ENCODE measurements around the gene NID2.

The NID2 gene

DNA sequence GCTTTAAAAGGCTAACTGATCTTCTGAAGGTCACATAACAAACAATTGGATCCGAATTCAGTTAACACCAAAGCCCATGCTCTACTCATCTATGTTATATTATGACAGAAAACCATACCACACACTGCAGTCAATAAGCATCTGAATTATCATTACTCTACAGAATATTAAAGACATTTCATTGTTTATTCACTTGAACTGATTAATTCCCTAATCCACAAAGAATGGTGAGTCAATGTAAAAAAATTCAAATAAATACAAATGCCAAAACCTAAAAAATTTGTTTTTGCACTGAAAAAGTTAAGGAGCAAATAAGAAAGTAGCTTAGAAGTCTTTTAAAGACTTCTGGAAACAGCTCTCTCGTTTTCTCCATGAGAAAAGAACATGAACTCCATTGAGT, 13.7 kb downstream of the NID2 start:
- no peak for DNase-seq (ENCODE audit: low read depth)

DNA sequence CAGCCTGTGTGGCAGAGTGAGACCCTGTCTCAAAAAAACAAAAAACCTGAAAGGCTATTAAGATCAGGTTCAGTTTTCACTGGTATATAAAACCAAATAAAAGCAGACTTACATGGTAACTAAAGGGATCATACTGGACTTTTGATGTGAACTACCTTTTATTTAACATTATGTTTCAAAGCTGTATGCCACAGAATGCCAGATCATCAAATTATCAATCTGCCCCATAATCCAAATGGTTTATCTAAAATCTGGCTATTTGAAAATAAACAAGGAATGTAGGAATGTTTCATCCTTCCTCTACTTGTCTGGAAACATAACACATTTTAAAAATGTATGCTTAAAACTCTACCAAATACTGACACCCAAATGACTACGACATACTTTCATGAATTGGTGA, 14.2 kb downstream of the NID2 start:
- no peak for DNase-seq (ENCODE audit: low read depth)

DNA sequence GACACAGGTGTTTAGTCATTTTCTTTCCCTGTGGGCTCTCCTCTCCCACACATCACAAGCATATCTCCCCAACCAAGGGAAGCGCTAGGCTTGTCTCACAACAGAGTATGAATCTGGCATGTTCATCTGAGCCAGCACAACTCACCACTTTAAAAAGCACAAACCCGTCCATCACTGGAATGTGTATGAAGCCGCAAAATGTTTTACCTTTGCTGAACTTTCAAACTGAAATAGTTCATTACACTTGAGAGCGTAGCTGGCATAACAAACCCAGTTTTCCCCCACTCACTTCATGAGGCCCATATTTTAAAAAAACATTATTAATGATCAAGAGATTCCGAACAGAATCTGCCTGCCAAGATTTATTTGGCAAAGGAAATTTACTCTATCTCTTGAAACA, 15.8 kb downstream of the NID2 start:
- DNase-seq (ENCODE audit: low read depth): no peak

DNA sequence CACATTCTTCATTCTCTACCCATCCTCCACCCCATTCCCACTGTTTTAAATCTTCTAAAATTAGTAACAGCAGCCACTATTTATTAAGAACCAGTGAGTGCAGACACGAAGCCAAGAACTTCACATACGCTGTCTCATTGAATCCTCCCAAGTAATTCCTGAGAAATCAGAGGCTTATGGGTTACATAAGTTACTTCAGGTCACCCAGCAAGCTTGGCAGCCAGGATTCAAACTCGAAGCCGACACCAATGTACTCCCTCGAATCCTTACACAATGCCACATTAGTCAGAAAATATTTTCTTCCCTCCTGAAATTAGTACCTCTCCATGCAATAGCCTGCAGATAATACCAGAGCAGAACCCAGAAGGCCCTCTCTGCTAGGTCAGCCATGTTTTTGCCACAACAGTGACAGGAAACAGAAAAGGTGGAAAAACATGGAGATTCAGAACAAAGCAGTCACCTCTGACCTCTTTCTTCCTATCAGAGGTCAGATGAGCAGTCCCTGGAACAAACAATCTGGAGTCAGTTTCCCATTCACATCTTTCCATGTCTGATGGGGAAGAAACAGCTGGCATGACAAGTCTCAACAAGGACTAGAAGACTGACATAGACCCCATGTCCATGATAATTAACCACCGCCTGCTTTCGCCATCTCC, 16.4 kb downstream of the NID2 start:
- DNase-seq (ENCODE audit: low read depth): no peak

DNA sequence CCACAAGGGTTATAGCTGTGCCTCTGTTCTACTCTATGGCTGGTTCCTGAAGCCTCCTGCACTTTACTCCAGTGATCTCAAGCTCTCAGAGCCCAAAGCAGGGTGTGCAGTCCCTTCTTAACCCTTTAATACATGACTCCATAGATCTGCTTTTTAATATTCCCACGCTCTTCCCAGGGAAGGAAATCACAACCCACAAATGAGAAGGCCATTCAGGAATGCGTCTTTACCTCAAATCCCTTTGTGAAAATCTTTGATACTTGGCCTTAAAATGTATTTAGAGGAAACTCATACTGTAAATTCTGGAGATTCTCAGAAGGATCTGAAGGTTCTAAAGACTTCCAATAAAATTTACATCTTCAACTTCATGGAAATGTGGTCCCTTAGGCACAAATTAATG, 17.0 kb downstream of the NID2 start:
- no peak for DNase-seq (ENCODE audit: low read depth)

DNA sequence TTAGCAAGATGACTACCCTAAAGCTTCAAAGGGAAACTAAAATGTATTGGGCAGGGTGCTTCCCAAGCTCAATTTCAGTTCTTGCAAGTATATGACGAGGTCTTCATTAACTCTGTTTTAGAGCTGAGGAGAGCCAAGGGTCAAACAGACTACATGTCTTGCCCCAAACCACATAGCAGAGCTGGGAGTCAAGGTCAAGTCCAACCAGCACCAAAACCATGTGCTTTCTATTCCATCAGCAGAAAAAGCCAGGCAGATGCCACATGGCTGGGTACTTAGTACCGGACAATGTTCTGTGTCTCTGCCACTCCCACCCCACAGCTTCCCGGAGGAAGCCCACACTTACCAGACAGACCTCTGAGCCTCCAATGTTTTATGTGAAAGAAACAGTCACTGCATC, 17.6 kb downstream of the NID2 start:
- no peak for DNase-seq (ENCODE audit: low read depth)

DNA sequence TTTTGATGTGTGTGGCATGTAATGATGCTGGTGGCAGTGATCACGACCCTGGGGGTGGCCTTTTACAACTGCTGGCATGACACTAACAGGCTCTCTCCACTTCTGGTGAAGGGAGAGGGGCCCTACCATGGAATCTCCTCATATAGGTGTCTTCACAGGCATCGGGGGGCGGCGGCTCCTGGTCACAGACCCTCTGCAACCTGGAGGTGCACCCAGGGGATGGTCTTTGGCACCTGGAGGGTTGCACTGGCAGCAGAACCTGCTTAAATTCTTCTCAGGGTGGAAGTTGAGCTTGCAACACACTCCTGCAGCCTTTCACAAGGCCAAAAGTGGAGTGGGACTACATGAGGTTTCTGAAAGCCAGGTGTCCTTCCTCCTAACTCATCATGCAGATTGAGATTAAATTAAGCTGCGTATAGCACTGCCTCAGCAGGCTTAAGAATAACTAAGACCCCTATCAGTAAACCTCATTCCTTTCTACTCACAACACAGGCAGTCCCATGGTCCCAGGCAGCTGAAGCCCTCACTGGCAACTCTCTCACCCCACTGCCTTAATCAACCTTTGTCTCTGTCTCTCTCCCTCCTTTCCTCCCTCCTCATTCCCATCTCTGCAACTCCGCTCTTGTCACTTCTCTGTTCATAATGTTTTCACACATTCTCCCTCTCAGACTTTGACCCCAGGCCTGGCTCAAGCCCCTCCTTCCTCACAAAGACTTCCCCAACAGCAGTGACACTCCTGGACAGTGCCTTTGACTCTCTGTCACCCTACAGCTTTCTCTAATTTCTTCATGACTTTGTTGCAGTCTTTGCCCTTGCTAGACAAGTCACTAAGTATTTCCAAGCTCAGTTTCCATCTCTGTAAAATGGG, 18.9 kb downstream of the NID2 start:
- no peak for DNase-seq (ENCODE audit: low read depth)

DNA sequence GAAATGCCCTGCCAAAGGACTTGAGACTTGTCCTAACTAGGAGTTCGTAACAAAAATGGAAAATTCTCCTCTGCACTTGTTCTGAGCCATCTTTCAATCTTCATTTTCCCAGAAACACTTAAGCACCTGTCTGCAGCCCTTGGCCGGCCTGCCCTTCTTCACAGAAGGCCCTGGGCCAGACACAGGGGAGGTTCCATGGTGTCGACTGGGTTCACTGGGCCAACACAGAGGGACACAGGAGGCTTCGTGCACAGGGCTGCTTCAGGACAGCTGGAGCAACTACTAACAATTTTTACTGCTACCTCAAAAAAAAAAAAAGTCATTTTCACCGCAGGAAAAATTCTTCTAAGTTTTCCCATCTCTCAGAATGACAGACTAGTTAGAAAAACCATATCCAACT, 19.6 kb downstream of the NID2 start:
- DNase-seq (ENCODE audit: low read depth): no peak

DNA sequence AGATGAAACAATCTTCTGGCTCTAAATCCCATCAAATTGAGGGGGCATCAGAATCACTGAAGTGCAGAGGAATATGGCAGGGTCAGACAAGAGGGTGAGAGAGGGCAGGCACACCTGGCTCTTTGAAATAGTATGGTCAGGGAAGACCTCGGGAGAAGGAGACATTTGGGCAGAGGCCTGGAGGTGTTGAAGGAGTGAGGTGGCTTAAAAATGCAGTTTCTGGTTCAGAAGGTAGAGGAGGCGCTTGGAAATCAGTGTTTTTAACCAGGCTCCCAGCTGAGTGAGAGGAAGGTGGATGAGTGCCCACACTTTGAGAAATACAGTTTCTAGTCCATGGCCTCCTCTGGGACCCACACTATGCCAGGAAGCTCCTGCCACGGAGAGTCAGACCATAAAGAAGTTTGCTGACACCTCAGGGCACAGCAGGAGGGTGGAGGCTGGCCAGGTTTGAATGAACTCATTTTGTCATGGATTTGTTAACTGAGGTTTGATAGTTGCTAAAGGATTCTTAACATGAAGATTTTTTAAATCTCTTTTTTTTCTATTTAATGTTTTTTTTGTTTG, 20.1 kb downstream of the NID2 start:
- no peak for DNase-seq (ENCODE audit: low read depth)

DNA sequence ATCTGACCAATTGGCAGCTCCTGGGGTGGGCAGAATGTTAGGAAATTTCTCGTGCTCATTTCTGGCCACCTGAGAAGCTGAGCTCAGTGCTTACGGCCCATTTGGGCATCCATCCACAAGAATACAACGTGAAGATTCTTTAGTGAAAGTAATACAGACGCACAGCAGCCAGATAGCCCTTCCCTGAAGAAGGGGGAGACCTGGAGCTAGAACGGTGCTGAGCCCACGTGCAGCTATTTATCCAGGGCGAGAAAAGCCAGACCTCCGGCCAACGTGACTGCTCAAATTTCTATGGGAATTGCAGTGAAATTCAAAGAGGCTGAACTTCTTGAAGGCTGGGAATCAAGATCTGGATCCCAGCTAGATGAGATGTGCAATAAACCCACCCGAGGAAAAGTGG, 20.7 kb downstream of the NID2 start:
- DNase-seq (ENCODE audit: low read depth): no peak

DNA sequence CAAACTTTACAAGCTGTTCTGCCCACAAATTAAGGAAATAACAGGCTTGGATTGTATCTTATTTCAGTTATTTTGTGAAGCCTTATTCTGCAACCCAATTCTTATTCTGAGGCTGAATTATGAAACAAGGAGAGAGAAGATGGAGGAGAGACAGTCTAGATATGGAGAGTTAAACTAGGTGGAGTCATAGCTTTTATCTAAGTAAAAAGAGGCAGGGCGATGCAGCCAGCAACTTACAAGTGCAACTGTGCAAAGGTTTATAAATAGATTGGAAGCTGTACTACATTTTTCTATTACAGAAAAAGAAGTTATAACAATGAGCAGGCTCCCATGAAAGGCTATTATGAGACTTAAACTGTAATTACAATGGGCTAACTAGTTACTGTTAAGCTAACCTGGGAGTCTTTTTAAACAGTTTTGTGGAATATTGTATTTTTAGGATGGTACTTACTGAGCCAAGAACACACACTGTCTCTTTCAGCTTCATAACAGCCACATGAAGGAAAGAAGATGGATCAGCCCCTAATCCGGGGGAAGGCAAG, 22.4 kb downstream of the NID2 start:
- DNase-seq (ENCODE audit: low read depth): no peak

DNA sequence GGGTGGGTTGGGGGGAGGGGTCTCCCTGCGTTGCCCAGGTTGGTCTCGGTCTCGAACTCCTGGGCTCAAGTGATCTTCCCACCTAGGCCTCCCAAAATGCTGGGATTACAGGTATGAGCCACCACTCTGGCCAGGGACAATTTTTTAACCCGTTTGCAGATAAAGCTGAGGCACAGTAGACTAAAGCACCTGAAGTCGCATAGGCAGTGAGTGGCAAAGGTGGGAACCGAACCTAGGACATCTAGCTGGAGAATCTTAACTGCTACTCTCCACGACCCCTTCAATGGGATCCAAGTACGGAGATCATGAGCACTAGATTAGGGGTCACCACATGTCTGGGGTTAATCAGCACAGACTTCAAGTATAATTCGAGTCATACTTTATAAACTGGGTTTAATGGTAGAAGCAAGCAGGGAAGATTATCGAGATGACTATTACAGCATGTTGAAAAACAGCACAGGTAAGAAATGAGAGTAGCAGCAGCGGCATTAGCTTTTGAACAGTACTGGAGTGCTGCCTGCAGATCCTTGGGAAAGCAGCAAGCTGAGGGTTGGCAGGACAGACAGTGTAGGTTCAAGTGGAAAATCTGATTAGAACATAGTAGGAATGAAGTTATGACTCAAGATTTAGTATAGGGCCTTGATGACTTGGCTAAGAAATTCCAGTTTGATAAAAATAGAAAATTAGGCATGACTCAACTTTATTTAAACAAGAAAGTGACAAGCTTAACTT, 23.9 kb downstream of the NID2 start:
- DNase-seq (ENCODE audit: low read depth): no peak

DNA sequence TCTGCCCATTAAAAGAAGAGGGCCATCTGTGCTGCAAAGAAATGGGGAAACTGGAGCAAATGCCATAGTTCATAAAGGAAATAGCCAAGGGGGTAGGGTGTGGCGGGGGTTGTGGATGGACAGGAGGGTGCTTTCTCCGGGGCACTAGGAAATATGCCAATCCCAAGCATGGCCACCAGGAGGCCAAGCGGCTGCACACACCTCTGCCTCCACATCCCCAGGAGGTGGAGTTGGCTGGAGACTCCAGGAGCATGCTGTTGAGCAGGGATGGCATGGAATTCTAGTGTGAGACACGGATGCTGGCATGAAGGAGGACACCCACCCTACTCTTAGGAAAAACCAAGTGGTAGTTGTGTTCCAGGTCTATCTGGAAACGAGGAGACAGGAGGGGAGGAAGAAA, 25.2 kb downstream of the NID2 start:
- DNase-seq (ENCODE audit: low read depth): peak; percentile 13

DNA sequence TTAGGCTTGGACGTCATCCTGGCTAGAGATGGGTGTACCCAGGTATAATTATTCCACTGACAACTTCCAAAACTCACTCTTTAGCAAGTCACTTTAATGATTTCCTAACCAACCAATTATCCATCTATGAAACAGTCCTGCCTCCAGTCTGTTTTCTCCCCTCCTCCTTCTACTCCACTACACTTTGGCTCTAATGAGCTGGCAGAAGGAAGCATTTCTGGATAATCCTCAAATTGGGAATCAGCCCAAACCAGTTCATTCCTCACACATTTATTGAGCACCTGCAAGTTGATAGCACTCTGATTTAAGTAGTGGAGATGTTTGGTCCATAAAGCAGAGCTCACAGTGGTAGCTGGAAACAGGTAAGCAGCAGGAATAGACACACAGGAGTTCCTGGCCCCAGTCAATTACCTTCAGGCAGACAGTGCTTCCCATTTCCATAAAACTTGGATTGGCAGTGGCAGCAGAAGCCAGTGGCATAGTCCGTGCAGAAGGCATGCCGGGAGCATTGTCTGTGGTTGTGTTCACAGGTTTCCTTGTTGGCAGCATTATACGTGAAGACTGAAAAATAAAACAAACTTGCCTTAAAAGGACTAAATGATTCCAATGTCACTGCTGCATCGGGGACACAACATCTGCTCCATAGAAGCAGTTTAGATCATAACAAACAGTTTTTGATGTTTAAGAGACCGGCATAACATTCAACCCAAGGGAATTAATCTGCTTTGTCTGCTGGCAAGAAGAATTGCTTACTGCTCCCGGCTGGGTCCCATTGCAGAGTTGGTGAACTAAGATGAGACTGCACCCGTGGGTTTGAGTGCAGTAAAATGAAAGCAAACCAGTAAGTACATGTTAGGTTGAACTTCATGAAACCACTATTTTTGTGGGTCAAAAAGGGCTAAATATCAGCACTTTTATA, 26.2 kb downstream of the NID2 start:
- DNase-seq (ENCODE audit: low read depth): no peak

DNA sequence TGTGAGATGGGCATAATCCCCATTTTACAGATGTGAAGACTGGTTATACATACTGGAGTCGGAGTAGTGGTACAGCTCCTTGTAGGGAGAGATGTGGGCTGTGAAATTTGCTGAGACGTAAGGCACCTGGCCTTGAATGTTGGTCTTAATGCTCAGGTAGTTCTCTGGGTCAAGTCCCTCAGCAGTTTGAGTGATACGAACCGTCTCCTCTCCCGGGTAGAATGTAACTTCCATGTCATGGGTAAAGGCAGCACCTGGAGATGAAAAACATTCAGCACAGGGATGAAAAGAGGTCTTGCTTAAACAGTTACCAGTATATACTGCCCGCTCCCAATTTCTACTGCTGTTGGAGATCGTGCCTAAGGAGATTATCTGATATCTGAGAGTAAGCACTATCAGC, 28.3 kb downstream of the NID2 start:
- DNase-seq (ENCODE audit: low read depth): no peak

DNA sequence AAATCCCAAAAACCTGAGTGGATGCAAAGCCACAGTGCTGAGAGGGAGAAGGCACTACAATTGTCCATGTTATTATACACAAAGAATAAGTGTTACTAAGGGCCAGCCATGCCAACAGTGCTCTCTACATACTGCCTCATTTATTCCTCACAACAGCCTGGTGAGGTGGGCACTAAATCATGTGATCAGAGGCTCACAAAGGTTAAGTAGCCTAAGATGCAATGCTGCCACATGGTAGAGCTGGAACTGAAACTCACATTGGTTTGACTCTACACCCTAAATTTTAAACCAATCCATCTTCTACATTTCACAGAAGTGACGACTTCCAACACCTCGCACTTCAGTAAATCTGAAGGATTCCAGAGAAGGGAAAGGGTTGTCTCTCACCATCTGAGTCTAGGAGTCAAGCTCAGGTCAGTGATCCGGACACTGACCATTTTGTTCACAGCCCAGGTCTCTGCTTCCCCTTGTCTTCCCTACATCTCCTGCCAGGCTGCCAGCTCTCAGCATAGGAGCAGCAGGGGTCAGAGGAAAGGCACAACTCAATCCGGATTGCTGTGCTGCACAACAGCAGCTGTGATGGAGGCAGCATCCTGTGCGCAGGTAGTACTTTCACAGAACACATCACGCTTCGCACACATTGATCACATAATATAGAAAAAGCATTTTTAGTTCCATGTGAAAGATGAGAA, 29.6 kb downstream of the NID2 start:
- no peak for DNase-seq (ENCODE audit: low read depth)

DNA sequence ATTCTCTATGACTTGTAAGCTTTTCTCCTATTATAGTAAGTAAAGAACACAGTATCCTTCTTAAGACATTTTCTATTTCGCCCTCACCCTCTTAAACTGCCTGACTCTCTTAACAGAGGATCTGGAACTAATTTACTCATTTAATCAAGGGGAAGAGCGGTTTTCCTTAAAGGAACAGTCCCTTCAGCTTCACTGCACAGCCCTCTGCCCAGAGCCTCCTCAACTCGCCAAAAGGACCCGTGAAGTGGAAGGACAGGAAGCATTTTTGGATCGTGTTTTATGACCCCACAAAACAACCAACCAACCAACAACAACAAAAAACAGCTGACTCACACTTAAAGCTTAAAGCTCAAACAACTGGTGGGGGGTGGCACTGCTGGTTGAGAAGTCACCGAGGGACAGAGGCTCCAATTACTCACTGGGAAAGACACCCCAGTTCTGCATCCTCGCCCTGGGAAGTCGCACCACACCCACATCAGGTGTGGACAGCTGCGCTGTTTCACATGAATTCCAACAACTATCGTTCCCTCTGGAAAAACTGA, 35.7 kb downstream of the NID2 start:
- no peak for DNase-seq (ENCODE audit: low read depth)

DNA sequence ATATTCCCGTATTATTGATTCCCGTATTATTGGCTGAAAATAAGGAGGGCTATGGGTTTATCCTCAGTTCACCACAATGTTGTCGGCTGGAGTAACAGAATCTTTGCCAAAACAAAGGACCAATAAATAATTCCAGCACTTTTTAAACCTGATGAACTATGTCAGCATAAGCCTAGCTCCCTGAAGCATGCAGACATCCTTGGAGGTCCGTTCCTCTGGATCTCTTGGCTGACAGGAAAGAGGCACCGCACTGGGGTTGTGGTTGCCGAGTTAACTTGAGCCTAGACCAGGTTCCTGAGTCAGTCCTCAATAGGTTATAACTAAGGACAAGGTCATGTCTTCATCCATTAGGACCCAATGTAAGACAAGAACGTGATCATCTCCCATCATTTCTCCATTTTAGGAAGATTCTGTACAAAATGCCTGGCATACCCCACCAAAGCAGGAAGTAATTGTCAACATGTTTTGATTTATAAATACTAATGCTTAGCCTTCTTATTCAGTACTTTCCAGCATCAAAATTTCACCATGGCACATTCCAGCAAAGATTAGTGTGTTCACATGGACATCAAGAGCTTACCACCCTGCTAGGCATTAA, 36.6 kb downstream of the NID2 start:
- no peak for DNase-seq (ENCODE audit: low read depth)

DNA sequence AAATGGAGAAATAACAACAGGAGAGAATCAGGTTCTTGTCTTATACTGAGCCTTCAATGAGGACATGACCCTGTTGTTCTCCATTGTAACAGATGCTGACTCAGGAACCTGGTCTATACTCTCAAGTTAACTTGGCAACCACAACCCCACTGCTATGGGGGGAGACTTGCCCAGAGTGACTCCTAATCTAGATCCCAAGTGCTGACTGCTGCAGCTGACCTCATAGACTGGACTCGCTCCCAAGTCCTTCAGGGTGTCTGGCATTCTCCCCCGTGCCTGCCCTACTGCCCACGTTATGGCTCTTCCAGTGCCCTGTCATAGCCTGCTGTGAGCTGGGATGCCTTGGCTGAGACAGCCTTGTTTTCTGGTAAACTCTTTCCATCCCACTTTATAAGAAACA, 37.1 kb downstream of the NID2 start:
- DNase-seq (ENCODE audit: low read depth): no peak

DNA sequence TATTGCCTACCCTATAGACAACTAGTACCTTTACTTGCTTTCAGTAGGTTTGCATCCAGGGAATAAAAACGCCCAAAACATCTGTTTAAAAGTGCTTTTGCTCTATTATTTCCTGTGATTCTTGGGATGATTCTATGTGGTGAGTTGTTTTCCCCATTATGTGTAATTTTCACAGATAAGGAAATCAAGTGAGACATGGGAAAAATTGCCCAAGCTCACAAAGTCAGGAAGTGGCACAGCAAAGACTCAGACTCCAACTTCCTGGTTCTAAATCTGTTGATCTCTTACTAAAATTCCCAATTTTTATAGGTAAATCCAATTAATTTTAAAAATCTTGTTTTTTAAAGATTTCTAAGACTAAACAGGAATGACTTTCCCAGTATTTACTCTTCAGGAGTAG, 39.0 kb downstream of the NID2 start:
- no peak for DNase-seq (ENCODE audit: low read depth)
